Heart left ventricle (tissue), 16 donors: ENCODE measurements around the gene MRPL47. TPM values are rescaled to one million over a fixed set of nuclear protein-coding genes. Genes with fewer than 3 reads are reported as not detected.

Source experiments
- ATAC-seq, 4 donors: fragments of 200-7000 bp; cut with Tn5 transposase; one replicate each; pipeline ENCODE4 v1.9.1; 2020 to 2022; ENCODE audit warnings: moderate library complexity in 4 of 4, mild to moderate bottlenecking in 3 of 4, moderate number of reproducible peaks in 1 of 4
- DNase-seq, 5 donors: peaks; one replicate each; pipeline ENCODE4 v3.0.0-alpha.2; 2020
- H3K27ac ChIP-seq, 12 donors: fragments of 200-600 bp; sonication (generic) in 4 of 12; one replicate each; pipeline versions ENCODE4 v1.5.0 to v1.8.0; 2016 to 2022; ENCODE audit warnings: mild to moderate bottlenecking in 2 of 12
- H3K27me3 ChIP-seq, 9 donors: fragments of 200-600 bp; sonication (generic) in 2 of 9; one replicate each; pipeline versions ENCODE4 v1.5.1 to v1.8.0; 2016 to 2022; ENCODE audit warnings: mild to moderate bottlenecking in 3 of 9
- H3K36me3 ChIP-seq, 9 donors: fragments of 200-600 bp; sonication (generic) in 2 of 9; one replicate each; pipeline versions ENCODE4 v1.5.0 to v1.8.0; 2018 to 2022; ENCODE audit warnings: mild to moderate bottlenecking in 2 of 9
- H3K4me1 ChIP-seq, 12 donors: fragments of 200-600 bp; sonication (generic) in 4 of 12; one replicate each; pipeline versions ENCODE4 v1.5.0 to v1.8.0; 2016 to 2022; ENCODE audit warnings: mild to moderate bottlenecking in 3 of 12
- H3K4me3 ChIP-seq, 12 donors: fragments of 200-600 bp; sonication (generic) in 4 of 12; one replicate each; pipeline versions ENCODE4 v1.5.0 to v1.8.0; 2017 to 2022; ENCODE audit warnings: mild to moderate bottlenecking in 9 of 12, moderate library complexity in 4 of 12
- H3K9me3 ChIP-seq, 12 donors: fragments of 200-600 bp; sonication (generic) in 4 of 12; one replicate each; pipeline versions ENCODE4 v1.5.0 to v1.8.0; 2016 to 2022; ENCODE audit warnings: mild to moderate bottlenecking in 1 of 12
- POLR2A ChIP-seq, 2 donors: fragments of 450-650 bp; IDR thresholded peaks; one replicate each; pipeline ENCODE4 v1.6.1; 2017; ENCODE audit warnings: antibody characterized with exemption in 2 of 2, mild to moderate bottlenecking in 2 of 2, moderate library complexity in 2 of 2
- WGBS, 4 donors: extraction: QIAGEN DNeasy Blood & Tissue Kit in 2 of 4; methylation state at CpG; one replicate each; pipeline versions ENCODE4 v1.1.5 to v1.1.7; 2013 to 2018; 5-methylcytosine and 5-hydroxymethylcytosine counted together
- intact Hi-C, 10 donors: fragments of 100-400 bp; cut with DNase I; formaldehyde crosslinking; loops; one replicate each; pipeline versions ENCODE4 v1.11.1 to v1.14.2; 2022
- polyA plus RNA-seq, 2 donors: library from polyadenylated mRNA; stranded (reverse); fragments of 200-250 nt; gene quantifications; one replicate each; pipeline ENCODE4 v1.2.3, GENCODE V29; 2013
- total RNA-seq, 9 donors: library from RNA; depleted of rRNA in 2 of 9; stranded (reverse); fragments of >200 nt in 2 of 9; fragmentation: NEBNext Ultra II Directional in 3 of 9; extraction: Animal tissue kit (Norgen Biotek cat#: 25700) in 3 of 9; gene quantifications; one replicate each; pipeline versions ENCODE4 v1.1.0 to v1.2.4, GENCODE V29; 2016 to 2023
- TF ChIP-seq, protein P1 (sequence below), 12 donors: fragments of 200-600 bp; sonication (generic) in 4 of 12; IDR thresholded peaks; one replicate each; pipeline versions ENCODE4 v1.5.0 to v1.8.0; 2018 to 2022; ENCODE audit warnings: antibody characterized with exemption in 12 of 12, mild to moderate bottlenecking in 5 of 12
- donor health status: ischemic (EF 13 %, LVEDD 7.1; RV severe dilation, severe dysfunction).
- donor health status: healthy with polysubstance abuse.
- donor health status: DM: no; HTN: yes; CAD: no.
- donor health status: DM: no; HTN: no; CAD: no.
- donor health status: ischemic (EF 25% LVEDD 6.9; RV normal size, moderate dysfunction).
- donor health status: ischemic (EF 25% LVEDD 5.7; RV mildly dilated, moderate dysfunction).
- donor health status: healthy.
- donor health status: DM: yes; HTN: yes; CAD: no.
- donor health status: ischemic (EF 35%, LVEDD 5.7; RV mildly dilated, moderate dysfunction).
- donor health status: nonischemic (EF 11% LVEDD 7.7; RV severe dilation, severe dysfunction).
- donor health status: DM: yes; HTN: yes; CAD: no.
- donor health status: PGD.
- donor health status: ischemic (EF 29% LVEDD 5.4; RV normal size, mild dysfunction).
- donor health status: nonischemic (EF 23%, LVEDD 6.1; RV moderate dilation, normal function).

MRPL47 gene
- total and polyA plus RNA-seq, 11 donors = 37.7 to 123 (median 52.2) TPM

DNA sequence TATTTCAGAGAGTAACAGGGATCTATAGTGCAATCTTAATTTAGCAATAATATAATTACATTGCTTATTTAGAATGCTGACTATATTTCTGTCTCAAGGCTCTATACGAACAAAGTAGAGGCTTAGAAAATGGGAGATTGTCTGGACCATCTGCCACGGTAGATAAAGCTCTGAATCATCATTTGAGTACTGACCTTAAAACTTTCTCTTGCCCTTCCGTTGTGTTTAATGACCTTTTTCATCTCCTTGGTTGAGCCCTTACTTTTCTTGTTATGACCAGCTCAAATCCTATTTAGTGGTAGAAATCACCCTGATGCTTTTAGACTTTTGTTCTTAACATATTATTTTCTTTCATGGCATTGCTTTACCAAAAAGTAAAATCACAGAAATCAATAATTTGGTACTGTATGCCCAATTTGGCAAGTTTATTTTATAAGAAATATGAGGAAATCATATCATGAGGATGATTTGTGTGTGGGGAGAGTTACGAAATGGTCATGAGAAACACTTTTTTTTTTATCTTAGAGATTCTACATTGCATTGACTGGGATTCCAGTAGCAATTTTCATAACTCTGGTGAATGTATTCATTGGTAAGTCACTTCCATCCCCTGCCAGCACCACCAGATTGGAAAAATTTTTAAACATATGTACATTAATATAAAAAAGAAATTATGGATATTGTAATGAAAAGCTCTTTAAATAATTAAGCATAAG lies 11.2 kb upstream of the MRPL47 start:
- TF ChIP-seq, protein P1, sequence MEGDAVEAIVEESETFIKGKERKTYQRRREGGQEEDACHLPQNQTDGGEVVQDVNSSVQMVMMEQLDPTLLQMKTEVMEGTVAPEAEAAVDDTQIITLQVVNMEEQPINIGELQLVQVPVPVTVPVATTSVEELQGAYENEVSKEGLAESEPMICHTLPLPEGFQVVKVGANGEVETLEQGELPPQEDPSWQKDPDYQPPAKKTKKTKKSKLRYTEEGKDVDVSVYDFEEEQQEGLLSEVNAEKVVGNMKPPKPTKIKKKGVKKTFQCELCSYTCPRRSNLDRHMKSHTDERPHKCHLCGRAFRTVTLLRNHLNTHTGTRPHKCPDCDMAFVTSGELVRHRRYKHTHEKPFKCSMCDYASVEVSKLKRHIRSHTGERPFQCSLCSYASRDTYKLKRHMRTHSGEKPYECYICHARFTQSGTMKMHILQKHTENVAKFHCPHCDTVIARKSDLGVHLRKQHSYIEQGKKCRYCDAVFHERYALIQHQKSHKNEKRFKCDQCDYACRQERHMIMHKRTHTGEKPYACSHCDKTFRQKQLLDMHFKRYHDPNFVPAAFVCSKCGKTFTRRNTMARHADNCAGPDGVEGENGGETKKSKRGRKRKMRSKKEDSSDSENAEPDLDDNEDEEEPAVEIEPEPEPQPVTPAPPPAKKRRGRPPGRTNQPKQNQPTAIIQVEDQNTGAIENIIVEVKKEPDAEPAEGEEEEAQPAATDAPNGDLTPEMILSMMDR (IDR thresholded peaks at IDR 0.05) = no peak
- TF ChIP-seq POLR2A (IDR thresholded peaks at IDR 0.05) = no peak
- no peak overlapping the region for H3K27ac ChIP-seq
- H3K36me3 ChIP-seq = peaks cover 0 to 70% (median 44%) of the 10 kb centered on the region in 9 donors

DNA sequence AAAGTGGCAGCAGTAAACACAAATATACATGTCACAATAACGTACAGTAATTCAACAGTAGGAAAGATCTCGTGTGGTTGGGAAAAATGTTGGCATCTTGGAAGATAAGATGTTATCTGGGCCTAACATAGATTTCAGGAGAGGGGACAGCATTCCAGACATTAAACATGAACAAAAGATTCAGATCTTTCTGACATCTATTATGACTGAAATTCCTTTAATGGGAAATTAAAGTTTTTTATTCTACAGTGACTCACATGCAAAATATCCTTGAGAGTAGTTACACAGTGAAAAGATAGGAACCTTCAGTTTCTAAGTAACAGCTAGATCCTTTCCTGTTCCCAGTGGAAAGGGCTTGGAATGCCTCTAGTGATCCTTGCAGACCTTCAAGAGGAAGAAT lies 9.4 kb upstream of the MRPL47 start:
- intact Hi-C loops = no loop called here
- Histone ChIP-seq H3K9me3 (no peaks in the 10 kb centered on the region), H3K4me1 (peaks cover 0 to 28% (median 15%) of the 10 kb centered on the region in 12 donors), H3K4me3 (no peak overlapping the region), H3K27me3 (no peaks in the 10 kb centered on the region), H3K36me3 (peaks cover 0 to 70% (median 36%) of the 10 kb centered on the region in 9 donors), H3K27ac (peak overlapping the region in 1 of 12 donors; percentile 5)
- ATAC-seq (no peak), DNase-seq (no peak)
- no peak for TF ChIP-seq POLR2A (IDR thresholded peaks at IDR 0.05)
- TF ChIP-seq, protein P1 (IDR thresholded peaks at IDR 0.05) = no peak
- 29 to 37% (median 35%) methylated on average over 2 of the region's 2 CpGs for WGBS, 4 donors

More for the DNA sequence above, 11.2 kb upstream of the MRPL47 start:
- Histone ChIP-seq H3K27me3 (no peaks in the 10 kb centered on the region), H3K9me3 (peaks cover 0 to 4% (median 0%) of the 10 kb centered on the region in 12 donors), H3K4me3 (no peak overlapping the region), H3K4me1 (peaks cover 0 to 20% (median 5%) of the 10 kb centered on the region in 12 donors)
- intact Hi-C loops = no loop called here
- 45 to 62% (median 56%) methylated on average over 4 of the region's 4 CpGs for WGBS, 4 donors
- DNase-seq (no peak), ATAC-seq (no peak)

DNA sequence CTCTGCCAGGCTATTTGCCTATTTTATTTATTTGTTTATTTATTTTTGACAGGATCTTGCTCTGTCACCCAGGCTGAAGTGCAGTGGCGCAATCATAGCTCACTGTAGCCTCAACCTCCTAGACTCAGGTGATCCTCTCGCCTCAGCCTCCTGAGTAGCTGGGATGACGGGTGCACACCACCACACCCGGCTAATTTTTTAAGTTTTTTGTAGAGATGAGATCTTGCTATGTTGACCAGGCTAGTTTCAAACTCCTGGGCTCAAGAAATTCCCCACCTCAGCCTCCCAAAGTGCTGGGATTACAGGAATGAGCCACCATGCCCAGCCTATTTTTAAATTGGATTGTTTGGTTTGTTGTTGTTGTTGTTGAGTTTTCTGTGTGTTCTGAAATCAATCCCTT lies 5.6 kb upstream of the MRPL47 start:
- peaks cover 0 to 60% (median 34%) of the 10 kb centered on the region in 12 donors for H3K4me1 ChIP-seq
- ATAC-seq = no peak
- DNase-seq = no peak
- H3K4me3 ChIP-seq = no peak overlapping the region
- no peak for TF ChIP-seq POLR2A (IDR thresholded peaks at IDR 0.05)
- TF ChIP-seq, protein P1 (IDR thresholded peaks at IDR 0.05) = no peak
- intact Hi-C loops = no loop called here
- H3K9me3 ChIP-seq = no peaks in the 10 kb centered on the region
- no peaks in the 10 kb centered on the region for H3K27me3 ChIP-seq
- no peak overlapping the region for H3K27ac ChIP-seq
- WGBS, 4 donors = 94 to 98% (median 98%) methylated on average over 4 of the region's 4 CpGs
- peaks cover 0 to 53% (median 16%) of the 10 kb centered on the region in 9 donors for H3K36me3 ChIP-seq

DNA sequence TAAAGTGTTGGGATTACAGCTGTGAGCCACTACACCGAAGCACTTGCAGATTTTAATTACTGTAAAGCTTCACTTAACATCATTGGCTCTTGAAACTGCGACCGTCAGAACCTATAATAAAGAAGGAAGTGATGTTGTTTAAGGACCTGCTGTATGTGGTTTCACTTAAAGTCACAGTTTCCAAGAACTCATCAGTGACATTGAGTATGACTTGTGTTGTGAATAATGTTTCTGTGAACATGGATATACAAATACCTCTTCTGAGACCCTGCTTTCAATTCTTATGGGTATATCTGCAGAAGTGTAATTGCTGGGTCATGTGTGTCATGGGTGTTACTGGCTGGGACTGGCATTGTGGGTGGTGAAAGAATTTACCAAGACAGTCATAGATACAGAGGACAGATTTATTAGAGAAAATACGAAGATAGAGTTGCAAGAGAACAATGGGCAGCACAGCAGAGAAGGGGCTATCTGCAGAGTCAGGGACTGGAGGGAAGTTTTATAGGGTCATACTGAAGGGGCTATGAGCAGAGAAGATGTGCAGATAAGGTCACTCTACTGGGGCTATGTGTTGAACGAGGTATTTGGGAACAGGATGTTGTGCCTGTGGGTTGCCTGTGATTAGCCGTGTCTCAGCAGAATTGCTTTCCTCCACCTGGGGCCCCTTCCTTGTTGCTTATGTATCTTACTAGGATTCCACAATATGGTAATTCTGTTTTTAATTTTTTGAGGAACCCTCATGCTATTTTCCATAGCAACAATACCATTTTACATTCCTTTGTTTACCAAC lies 4.7 kb upstream of the MRPL47 start:
- Histone ChIP-seq H3K9me3 (no peaks in the 10 kb centered on the region), H3K27ac (peak overlapping the region in 1 of 12 donors; percentile 73), H3K27me3 (no peaks in the 10 kb centered on the region), H3K4me3 (no peak overlapping the region), H3K4me1 (peaks cover 0 to 58% (median 33%) of the 10 kb centered on the region in 12 donors), H3K36me3 (peaks cover 0 to 50% (median 15%) of the 10 kb centered on the region in 9 donors)
- ATAC-seq = no peak
- no peak for DNase-seq
- WGBS, 4 donors = 52 to 59% (median 56%) methylated on average over 6 of the region's 6 CpGs
- no peak for TF ChIP-seq POLR2A (IDR thresholded peaks at IDR 0.05)
- TF ChIP-seq, protein P1 (IDR thresholded peaks at IDR 0.05) = no peak
- intact Hi-C loops = no loop called here
